ENCODE measurements around the gene CYP19A1.
A peak's percentile ranks its signal among the peaks of the same experiment; 100 is the strongest.
"Not testable (repeated sequence)": the region's sequence is repeated elsewhere in the genome, so short reads cannot be mapped to it uniquely, and the experiment has no call there.

The CYP19A1 gene

GRCh38 chr15:51201581-51201980 lies 136.8 kb downstream of the CYP19A1 start:
- no peak for DNase-seq

GRCh38 chr15:51200792-51201191 lies 137.6 kb downstream of the CYP19A1 start:
- DNase-seq: no peak

DNA sequence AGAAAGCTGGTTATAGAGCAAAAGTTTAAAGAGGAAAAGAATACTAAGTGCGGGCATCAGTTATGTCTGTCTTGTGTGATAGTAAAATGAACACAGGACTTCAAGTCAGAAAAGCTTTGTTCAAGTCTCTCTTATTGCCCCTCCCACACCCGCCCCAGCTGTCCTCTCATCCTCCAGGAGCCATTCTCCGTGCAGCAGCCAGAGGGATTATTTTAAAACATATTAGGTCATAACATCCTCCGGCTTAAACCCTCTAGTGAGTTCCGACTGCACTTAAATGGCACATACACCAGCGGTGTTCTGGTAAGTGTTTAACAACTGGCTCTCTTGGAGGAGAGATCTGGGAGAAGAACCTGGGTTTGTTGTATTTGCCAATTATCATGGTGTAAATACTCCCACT lies 138.9 kb downstream of the CYP19A1 start:
- DNase-seq: peak; percentile 70

DNA sequence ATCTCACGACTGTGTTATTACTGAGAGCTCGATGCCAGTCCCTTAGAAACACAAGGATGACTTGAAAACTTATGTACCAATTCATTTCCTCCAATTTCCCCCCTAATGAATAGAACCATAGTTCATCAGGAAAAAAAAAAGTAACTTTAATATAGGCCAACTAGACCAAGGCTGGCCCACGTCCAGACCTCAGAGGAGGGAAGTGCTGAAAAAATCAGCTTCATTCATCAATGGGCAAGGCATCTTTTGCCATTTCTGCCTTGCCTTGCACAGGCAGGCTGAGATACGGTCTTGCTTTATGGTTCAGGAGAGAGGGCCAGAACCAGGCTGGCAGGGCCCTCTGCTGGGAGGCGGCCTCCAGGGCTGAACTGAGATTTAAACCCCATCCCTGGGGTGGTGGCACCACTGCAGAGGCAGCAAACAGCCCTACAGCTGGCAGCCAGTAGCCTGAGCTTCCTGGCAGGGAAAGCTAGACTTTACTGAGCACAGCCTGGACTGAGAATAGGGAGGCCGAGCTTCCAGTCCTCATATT lies 139.6 kb downstream of the CYP19A1 start:
- DNase-seq: no peak

- DNase-seq: no peak
Measured at GRCh38 chr15:51195459-51195858, 142.9 kb downstream of the CYP19A1 start.

- DNase-seq: no peak
Measured at GRCh38 chr15:51193979-51194378, 144.4 kb downstream of the CYP19A1 start.

- no peak for DNase-seq
Measured at GRCh38 chr15:51193526-51193925, 144.9 kb downstream of the CYP19A1 start.

- peak; percentile 35 for DNase-seq
Measured at GRCh38 chr15:51192521-51193280, 145.7 kb downstream of the CYP19A1 start.

DNA sequence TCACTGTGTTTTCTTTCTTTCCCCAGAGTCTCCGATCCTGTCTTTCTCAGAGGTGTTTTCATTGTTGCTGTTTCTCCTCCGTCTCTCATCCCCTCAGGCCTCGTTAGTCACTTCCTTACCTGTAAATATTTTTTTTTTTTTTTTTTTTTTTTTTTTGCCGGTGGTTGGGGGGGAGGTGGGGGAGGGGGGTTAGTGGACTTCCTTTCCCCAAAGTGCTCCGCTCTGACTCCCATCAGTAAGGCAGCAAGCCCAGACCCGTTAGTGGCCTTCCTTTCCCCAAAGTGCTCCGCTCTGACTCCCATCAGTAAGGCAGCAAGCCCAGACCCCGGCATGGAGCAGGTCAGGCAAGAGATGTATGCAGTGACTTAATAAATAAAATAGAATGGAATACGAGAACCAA lies 146.6 kb downstream of the CYP19A1 start:
- DNase-seq: no peak

GRCh38 chr15:51191072-51191670 lies 147.2 kb downstream of the CYP19A1 start:
- no peak for DNase-seq

GRCh38 chr15:51190424-51191068 lies 147.8 kb downstream of the CYP19A1 start:
- no peak for DNase-seq

DNA sequence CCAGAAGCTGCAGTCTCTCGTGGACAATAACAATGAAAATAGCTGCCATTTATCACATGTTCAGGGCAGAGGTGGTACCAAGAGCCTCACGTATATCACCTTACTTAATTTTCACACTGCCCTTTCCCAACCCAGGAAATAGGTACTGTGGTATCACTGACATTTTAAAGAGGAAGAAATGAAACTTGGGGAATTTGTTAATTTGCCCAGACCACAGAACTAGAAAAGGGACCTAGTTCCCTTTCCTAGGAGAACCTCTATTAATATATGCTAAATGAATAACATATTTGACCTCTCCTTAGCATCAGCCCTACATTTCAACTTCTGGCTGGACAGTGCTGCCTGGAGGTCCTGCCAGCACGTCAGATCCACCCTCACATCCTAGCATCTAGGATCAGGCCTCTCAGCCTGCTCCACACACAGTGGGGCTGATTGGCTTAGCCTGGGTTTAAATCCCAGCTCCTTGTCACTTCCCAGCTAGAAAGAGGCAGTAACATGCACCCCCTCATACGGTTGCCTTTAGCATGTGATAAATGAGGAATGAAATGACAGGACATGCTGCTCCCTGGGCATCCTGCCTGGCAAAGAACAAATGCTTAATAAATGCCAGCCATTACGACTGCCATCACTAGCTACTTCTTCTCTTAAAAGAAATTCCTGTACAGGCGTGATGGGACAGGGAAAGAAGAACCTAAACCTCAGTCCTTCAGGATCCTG lies 148.6 kb downstream of the CYP19A1 start:
- DNase-seq: no peak

GRCh38 chr15:51188791-51189190 lies 149.6 kb downstream of the CYP19A1 start:
- not testable (repeated sequence) for DNase-seq

DNA sequence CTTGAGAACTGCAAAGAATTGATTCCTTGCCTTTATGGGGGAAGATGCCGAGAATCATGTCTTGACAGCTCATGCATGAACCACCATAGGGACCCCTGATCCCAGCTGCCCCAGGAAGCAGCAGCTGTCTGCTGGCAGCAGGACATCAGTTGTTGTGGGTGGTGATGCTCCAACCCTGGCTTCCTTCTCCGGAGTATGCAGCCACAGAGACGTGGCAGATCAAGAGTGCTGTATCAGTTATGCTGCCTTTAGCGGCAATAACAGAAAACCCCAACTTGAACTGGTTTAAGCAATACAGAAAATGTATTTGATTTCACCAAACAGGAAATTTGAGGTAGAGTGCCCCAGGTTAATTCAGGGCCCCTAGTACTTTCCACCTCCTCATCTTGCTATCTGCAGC lies 151.5 kb downstream of the CYP19A1 start:
- DNase-seq: no peak

DNA sequence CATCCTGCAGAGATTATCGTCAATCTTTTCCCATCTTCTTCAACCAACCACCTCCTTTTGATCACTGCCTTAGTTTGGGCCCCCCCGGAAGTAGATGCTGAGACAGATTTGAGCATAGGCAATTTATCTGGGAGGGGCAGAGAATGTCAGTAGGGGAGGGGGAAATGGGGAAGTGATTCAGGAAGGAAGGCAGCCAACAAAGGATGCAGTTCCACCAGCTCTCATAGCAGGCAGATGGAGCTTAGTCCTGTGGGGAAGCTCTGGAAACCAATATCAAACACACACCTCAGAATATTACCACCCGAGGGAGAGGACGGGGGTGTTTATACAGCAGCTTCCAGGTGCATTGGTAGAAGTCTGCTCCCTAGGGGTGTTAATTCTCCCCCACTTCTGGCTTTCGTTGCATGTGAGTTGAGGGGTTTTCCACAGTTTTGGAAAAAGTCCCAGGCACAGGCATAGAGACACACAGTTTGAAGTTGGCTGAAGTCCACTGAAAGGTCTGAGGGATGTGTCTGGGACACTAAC lies 152.2 kb downstream of the CYP19A1 start:
- DNase-seq: no peak

GRCh38 chr15:51185213-51186159 lies 152.9 kb downstream of the CYP19A1 start:
- no peak for DNase-seq

DNA sequence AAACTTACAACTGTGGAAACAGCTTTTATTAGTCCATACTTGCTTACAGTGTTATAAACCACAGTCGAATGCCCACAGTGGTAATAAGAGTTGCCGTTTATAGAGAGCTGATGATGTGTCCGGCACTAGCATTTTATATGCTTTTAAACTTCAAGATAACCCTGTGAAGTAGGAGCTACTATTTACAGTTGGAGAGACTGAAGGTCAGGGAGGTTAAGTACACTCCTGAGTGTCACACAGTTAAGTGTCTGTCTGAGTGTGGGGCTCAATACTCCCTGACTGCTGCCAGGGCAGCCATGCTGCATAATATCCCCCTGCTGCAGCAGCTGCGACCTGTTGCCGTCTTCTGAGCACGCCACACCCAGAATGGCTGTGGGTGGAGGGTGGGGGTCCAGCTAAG lies 153.8 kb downstream of the CYP19A1 start:
- no peak for DNase-seq

GRCh38 chr15:51183076-51183475 lies 155.3 kb downstream of the CYP19A1 start:
- no peak for DNase-seq

DNA sequence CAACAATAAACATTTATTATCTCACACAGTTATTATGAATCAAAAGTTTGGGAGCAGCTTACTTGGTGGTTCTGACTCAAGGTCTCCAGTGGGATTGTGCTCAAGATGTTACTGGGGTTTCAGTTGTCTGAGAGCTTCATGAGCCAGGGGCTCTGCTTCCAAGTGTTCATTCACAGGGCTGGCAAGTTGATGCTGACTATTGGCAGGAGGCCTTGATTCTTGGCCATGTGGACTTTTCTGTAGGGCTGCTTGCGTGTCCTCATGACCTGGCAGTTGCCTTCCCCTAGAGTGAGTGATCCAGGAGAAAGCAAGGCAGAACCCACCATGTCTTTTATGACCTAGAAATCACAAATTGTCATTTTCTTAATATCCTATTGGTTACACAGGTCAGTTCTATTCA lies 156.5 kb downstream of the CYP19A1 start:
- no peak for DNase-seq

DNA sequence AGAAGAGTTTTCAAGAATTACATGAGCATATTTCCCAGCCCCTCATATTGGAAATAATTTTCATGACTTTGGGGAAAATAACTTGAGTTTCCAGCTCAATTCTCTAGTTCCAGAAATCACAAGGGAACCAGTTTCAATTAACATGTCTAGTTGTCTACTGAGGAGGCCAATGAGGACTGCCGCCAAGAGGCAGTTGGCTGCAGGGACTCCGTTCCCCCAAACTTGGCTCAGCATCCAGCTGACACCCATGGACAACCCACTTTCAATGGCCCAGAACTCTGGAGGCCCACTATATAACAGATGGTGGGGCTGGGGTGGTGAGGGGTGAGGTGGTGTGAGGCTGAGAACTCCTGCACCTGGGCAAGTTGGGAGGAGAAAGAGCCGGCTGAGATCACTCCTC lies 157.2 kb downstream of the CYP19A1 start:
- no peak for DNase-seq

DNA sequence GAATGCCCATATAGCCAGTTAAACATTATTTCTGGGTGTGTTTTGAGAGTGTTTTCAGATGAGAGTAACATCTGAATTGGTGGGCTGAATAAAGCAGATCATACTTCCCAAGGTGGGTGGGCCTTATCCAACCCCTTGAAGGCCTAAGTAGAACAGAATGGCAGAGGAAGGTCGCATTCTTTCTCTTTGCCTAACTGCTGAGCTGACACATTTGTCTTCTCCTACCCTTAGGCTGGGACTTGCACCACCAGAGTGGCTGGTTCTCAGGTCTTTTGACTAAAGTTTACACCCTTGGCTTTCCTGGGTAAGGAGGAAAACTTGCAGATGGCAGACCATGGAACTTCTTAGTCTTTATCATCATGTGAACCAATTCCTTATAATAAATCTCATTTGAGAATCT lies 157.9 kb downstream of the CYP19A1 start:
- no peak for DNase-seq

DNA sequence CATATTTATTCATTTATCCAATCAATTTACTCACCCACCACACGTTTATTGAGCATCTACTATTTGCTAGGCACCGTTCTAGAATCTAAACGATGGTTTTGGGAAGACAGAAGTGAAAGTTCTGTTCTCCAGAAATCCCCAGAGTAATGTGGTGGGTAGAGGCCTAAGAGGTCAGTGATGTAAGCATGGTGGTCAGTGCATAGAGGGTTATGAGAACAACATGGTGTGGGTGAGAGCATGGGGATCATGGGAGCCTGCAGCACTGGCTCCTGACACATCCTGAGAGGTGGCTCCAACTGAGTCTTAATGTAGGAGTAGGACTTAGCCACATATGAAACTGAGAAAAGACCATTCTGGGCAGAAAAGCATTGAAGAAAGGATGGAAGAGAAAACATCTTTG lies 158.4 kb downstream of the CYP19A1 start:
- no peak for DNase-seq

All from NCI-H524 treated with DMSO at 0.1 percent for 48 hours (cell line).